DND-41 (cell line): ENCODE results near the gene DDX5.

Source experiments
- ATAC-seq: fragments of 200-7000 bp; cut with Tn5 transposase; 3 replicates; pipeline ENCODE4 v1.9.1; 2021; ENCODE audit warnings: low read depth; ENCODE audit not compliant: insufficient read depth
- DNase-seq: peaks from one replicate; pipeline ENCODE4 v3.0.0-alpha.2; 2020
- H2AFZ ChIP-seq: 2 replicates; pipeline ENCODE4 v1.6.0; 2012; ENCODE audit warnings: low read depth, low read length
- H3K27ac ChIP-seq: 2 replicates; pipeline ENCODE4 v1.5.1; 2012; ENCODE audit warnings: low read length, inconsistent platforms
- H3K27me3 ChIP-seq: fragments of 200-600 bp; sonication (generic); 2 replicates; pipeline ENCODE4 v1.6.0; 2012; ENCODE audit warnings: low read length, mild to moderate bottlenecking, inconsistent platforms; ENCODE audit not compliant: insufficient read depth, poor library complexity
- H3K36me3 ChIP-seq: 2 replicates; pipeline ENCODE4 v1.5.1; 2012; ENCODE audit warnings: low read length, inconsistent platforms; ENCODE audit not compliant: insufficient read depth
- H3K4me1 ChIP-seq: 2 replicates; pipeline ENCODE4 v1.5.1; 2012; ENCODE audit warnings: mild to moderate bottlenecking, low read length; ENCODE audit not compliant: insufficient read depth
- H3K4me2 ChIP-seq: 2 replicates; pipeline ENCODE4 v1.6.0; 2012; ENCODE audit warnings: mild to moderate bottlenecking, moderate library complexity, low read length, inconsistent platforms; ENCODE audit not compliant: insufficient read depth
- H3K4me3 ChIP-seq, 2 experiments: fragments of 200-600 bp in 1 of 2; shearing (Covaris generic) in 1 of 2; 2 replicates each; pipeline ENCODE4 v1.5.1; 2012 to 2016; ENCODE audit warnings: inconsistent platforms in 2 of 2, low read length in 2 of 2, mild to moderate bottlenecking in 2 of 2, low read depth in 1 of 2, moderate library complexity in 1 of 2
- H3K79me2 ChIP-seq: 2 replicates; pipeline ENCODE4 v1.6.0; 2012; ENCODE audit warnings: low read length, inconsistent platforms; ENCODE audit not compliant: insufficient read depth
- H3K9ac ChIP-seq: 2 replicates; pipeline ENCODE4 v1.6.0; 2012; ENCODE audit warnings: low read depth, mild to moderate bottlenecking, inconsistent platforms, low read length, moderate library complexity
- H3K9me3 ChIP-seq: 2 replicates; pipeline ENCODE4 v1.5.1; 2012; ENCODE audit warnings: low read length, moderate library complexity, mild to moderate bottlenecking, inconsistent platforms; ENCODE audit not compliant: insufficient read depth, severe bottlenecking
- H4K20me1 ChIP-seq: 2 replicates; pipeline ENCODE4 v1.6.0; 2012; ENCODE audit warnings: low read length; ENCODE audit not compliant: insufficient read depth
- CTCF ChIP-seq: IDR thresholded peaks from 2 replicates; pipeline ENCODE4 v1.5.1; 2012; ENCODE audit warnings: borderline replicate concordance, low read length, moderate library complexity, mild to moderate bottlenecking; ENCODE audit not compliant: poor library complexity, severe bottlenecking; ENCODE audit errors: extremely low read depth
- EZH2 ChIP-seq: IDR thresholded peaks from 3 replicates; pipeline ENCODE4 v1.6.1; 2012; ENCODE audit warnings: borderline replicate concordance, low read depth, mild to moderate bottlenecking, moderate library complexity, low read length, inconsistent platforms; ENCODE audit not compliant: severe bottlenecking

Gene DDX5

DNA sequence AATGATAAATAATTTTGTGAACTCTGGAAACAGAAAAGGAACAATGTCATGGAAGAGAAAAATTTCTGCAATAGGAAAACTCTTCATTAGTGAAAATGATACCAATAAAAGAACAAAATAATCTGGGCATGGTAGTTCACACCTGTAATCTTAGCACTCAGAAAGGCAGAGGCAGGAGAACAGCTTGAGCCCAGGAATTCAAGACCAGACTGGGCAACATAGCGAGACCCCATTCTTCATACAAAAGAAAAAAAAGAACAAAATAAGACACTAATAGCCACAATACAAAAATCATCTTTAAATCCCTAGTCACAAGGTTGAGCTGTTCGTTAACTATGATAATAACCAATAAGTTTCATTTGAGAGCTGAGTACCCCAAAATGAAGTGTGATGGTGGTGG, 17.8 kb downstream of the DDX5 start:
- TF ChIP-seq CTCF (no peak), EZH2 (no peak)
- H3K36me3 ChIP-seq = peaks cover 66% of the 10 kb centered on the region
- ATAC-seq = no peak

GRCh38 chr17:64484380-64484779, 21.7 kb downstream of the DDX5 start:
- H3K4me3 ChIP-seq = no peak overlapping the region
- no peaks in the 10 kb centered on the region for H3K4me1 ChIP-seq
- no peak overlapping the region for H3K4me2 ChIP-seq
- H3K9ac ChIP-seq = no peak overlapping the region
- H3K79me2 ChIP-seq = no peaks in the 10 kb centered on the region
- H3K27ac ChIP-seq = no peak overlapping the region
- DNase-seq = no peak
- H3K36me3 ChIP-seq = peaks cover 47% of the 10 kb centered on the region
- H3K27me3 ChIP-seq = no peaks in the 10 kb centered on the region
- no peaks in the 10 kb centered on the region for H3K9me3 ChIP-seq
- TF ChIP-seq CTCF = no peak
- no peak for TF ChIP-seq EZH2
- H4K20me1 ChIP-seq = no peaks in the 10 kb centered on the region
- H2AFZ ChIP-seq = no peak overlapping the region
- no peak for ATAC-seq

More for the DNA sequence above, 17.8 kb downstream of the DDX5 start:
- no peak for DNase-seq
- no peak overlapping the region for H2AFZ ChIP-seq
- H3K4me1 ChIP-seq = 0 out of 2 replicates have a peak, but pooled peaks cover 4% of the 10 kb centered on the region
- no peaks in the 10 kb centered on the region for H3K27me3 ChIP-seq
- no peak overlapping the region for H3K27ac ChIP-seq
- no peaks in the 10 kb centered on the region; the same call in 1 of the 2 replicates for H4K20me1 ChIP-seq
- H3K79me2 ChIP-seq = peaks cover 8% of the 10 kb centered on the region; the same call in 1 of the 2 replicates
- H3K9ac ChIP-seq = no peak overlapping the region
- no peaks in the 10 kb centered on the region for H3K9me3 ChIP-seq
- H3K4me2 ChIP-seq = no peak overlapping the region
- H3K4me3 ChIP-seq = no peak overlapping the region

GRCh38 chr17:64480951-64481350, 25.1 kb downstream of the DDX5 start:
- Histone ChIP-seq H2AFZ (no peak overlapping the region), H3K9me3 (no peaks in the 10 kb centered on the region), H3K27me3 (no peaks in the 10 kb centered on the region), H3K4me2 (no peak overlapping the region), H4K20me1 (no peaks in the 10 kb centered on the region), H3K36me3 (peaks cover 46% of the 10 kb centered on the region), H3K79me2 (no peaks in the 10 kb centered on the region), H3K9ac (no peak overlapping the region), H3K4me1 (no peaks in the 10 kb centered on the region), H3K27ac (no peak overlapping the region), H3K4me3 (no peak overlapping the region)
- ATAC-seq (no peak), DNase-seq (no peak)
- TF ChIP-seq CTCF = no peak
- TF ChIP-seq EZH2 = no peak

GRCh38 chr17:64477849-64478248, 28.2 kb downstream of the DDX5 start:
- H3K4me1 ChIP-seq = no peaks in the 10 kb centered on the region
- H2AFZ ChIP-seq = no peak overlapping the region
- H3K79me2 ChIP-seq = no peaks in the 10 kb centered on the region
- TF ChIP-seq CTCF (no peak), EZH2 (no peak)
- no peak overlapping the region for H3K27ac ChIP-seq
- ATAC-seq = no peak
- no peak for DNase-seq
- no peak overlapping the region for H3K4me2 ChIP-seq
- H3K9ac ChIP-seq = no peak overlapping the region
- no peaks in the 10 kb centered on the region for H3K9me3 ChIP-seq
- H4K20me1 ChIP-seq = no peaks in the 10 kb centered on the region
- H3K4me3 ChIP-seq = no peak overlapping the region
- H3K36me3 ChIP-seq = peaks cover 22% of the 10 kb centered on the region
- no peaks in the 10 kb centered on the region for H3K27me3 ChIP-seq
